HG03108 (cell line): ENCODE data around the gene TSC22D4.
"Not testable (repeated sequence)": the region's sequence is repeated elsewhere in the genome, so short reads cannot be mapped to it uniquely, and the experiment has no call there.

Experiments
- ATAC-seq: cut with Tn5 transposase; IDR thresholded peaks from one replicate; pipeline ENCODE4 v1.9.1; 2021; ENCODE audit warnings: moderate library complexity; ENCODE audit not compliant: unreplicated experiment

Gene TSC22D4

DNA sequence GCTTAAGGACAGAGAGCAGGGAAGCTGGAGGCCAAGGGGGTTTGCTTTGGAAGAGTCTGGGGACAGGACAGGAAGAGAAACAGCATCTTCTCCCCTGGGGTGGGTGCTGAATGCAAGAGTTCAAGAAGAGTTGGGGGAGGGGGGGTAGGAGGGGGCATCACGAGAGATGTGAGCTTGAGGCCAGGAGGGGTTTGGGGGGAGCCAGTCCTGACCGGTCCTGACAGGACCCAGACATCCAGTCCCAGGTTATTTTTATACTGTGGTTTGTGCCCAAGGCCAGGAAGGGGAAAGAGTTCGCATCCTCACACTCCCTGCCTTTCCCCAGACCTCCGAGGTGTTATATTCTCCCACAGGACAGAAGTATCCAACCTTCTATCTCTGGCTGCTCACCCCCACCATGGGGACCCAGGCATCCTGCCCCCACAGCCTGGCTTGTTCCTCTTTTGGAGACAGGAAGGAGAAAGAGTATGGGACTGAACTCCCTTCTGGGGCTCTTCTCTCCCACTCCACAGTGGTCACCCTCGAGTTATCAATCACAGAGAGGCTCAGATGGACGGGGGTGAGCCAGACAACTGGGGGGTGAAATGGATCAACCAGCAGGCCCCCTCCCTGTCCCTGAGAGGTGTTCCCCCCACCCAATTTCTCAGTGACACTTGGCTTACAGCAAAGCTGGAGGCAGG lies 2.8 kb downstream of the TSC22D4 start:
- no peak for ATAC-seq

GRCh38 chr7:100475549-100475948 lies 3.5 kb downstream of the TSC22D4 start:
- no peak for ATAC-seq

GRCh38 chr7:100472854-100473499 lies 6.0 kb downstream of the TSC22D4 start:
- no peak for ATAC-seq

DNA sequence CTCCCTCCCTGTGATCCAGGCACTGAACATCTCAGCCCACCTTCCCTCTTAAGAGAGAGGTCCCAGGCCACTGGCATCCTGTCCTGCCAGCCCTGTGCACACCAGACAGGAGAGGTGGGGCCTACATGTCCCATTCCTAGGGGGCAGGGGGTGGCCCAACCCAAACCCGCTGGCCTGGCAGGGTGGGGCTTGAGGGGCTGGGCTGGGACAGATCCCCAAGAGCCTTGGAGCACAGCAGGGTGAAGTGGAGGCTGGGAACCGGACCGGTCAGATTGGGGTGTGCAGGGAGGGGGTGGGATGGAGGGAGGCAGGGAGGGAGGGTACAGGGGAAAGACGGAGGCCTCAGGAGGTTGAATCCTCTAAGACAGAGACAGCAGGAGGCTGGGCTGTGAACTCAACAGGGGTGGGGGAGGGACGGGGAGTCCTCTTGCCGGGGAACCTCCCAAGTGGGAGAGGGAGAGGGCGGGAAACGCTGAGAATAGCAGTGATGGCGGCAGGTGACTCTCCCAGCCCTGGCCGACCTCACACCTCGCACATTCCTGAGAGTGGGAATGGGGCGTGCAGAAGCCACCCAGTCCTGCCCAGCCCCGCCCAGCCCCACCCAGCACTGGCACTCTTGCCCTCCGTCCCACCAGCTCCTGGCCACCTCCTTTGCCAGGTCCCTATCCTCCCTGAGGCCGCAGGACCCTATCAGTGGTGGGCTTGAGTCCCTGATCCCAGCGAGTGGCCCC lies 6.7 kb downstream of the TSC22D4 start:
- ATAC-seq = no peak

DNA sequence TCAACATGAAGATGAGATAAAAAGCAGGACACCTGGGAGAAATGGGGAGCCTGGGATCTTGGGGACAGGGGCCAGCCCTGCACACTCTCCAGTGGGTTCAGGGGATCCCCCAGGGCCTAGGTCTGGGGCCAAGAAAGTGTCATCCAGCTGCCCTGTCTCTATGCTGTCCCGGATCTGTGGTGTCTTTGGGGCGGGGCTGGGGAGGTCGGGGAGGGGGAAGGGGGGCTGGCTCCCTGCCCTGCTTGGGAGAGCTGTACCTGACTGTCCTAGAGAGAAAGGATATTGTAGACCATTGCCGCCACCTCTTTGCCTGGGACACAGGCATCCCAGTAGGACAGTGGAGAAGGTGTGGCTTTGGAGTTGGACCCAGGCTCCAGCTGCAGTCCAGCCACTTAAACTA lies 8.0 kb downstream of the TSC22D4 start:
- ATAC-seq = no peak

DNA sequence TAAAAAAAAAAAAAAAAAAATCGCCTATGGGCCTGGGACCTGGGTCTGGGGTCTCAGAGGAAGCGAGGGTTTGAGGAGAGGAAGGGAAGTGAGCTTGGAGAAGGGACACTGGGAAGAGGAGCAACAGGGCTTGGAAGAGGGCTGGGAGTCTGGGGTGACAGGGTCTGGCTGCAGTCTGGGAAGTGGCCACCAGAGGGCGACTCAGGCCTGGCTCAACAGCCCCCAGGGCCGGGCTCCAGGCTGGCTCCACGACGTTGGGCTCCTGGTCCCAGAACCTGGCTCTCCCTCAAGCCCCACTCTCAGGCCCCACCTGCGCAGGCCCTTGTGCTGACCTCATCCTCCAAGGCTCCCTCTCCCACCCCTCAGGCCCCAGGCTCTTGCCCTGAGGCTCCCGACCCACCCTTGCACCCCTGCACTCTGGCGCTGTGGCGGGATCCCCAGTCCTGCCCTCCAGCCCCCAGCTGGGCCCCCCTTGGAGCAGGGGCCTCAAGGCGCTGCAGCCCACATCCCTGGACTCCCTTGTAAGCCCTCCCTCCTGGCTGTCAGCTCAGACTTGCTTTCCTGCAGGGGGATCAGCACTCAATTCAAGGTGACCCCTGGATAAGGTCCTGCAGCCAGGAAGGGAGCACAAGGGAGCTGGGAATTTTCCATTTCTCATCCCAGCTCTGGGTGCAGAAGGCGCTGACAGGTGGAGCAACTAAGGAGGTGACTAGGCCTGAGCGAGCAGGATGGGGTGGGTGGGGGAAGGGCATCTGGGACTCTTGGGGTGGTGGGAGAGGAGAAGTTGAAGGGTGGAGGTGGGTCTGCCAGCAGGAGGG lies 9.6 kb downstream of the TSC22D4 start:
- ATAC-seq = no peak

DNA sequence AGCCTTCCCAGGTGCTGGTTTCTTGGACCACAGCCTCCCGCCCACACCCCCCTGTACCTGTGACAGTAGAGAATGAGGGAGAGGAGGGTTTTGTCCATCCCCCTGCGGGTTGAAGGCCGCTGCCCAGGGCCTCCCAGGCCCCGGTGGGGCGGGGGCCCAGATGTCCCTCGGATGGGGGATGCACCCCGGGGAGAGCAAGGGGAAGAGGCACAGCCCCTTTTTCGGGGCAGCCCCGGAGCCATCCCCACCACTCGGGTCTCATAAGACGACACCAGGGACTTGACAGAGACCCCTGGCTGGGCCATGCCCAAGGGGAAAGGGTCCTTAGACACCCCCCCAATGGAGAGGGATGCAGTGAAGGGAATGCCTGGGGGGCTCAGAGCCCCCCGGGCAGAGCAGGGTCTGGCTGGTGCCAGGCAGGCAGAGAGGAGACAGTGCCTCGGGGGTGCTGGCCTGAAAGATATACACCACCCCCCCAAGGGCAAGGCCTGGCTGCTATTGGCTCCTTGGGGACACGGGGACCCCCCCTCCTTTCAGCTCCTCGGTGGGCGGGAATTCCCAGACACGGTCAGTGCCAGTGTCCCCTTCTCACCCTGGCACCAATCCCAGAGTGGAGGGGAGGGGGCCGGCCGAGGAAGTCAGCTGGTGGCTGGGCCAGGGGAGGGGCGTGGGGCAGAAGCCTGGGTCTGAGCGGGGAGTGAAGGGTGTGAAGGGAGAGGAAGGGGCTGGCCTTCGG lies 11.2 kb downstream of the TSC22D4 start:
- no peak for ATAC-seq

DNA sequence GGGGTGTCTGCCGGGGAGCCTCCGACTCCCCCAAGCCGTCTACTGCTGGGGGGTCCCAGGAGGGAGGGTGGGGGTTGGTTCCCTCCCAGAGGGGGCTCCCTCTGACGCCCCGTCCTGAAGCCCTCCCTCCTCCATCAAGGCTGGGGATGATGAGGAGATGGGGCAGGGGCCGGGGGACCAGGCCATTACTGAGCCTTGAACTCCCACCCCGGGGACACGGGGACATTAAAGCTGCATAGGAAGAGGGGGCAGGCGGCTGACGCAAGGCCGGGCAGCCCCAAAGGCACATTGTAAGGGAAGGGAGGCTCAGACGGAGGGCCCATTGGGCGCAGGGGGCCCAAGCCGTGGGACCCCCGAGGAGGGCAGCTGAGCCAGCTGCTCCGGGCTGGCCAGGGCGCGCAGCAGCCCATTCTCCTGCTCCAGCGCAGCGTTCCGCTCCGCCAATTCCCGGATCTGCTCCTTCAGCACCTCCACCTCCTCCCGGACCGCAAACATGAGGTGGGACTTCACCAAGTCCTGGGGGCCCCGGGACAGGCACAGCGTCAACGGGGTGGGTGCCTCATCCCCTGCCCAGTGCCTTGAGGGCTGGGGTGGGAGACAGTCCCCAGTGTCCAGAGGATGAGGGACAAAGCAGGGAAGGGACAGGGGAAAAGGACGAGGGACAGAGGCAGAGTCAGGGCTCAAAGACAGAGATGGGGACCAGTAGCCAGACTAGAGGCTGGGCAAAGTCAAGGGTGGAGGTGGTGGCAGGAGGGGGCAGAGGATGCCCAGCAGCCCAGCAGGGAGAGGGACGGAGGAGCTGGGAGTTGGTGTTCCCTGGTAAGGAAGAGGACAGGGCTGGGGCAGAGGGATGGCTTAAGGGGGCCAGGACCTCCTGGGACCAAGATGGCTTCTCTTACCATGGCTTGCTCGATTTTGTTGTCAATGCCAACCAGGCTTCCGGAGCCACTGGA lies 12.1 kb downstream of the TSC22D4 start:
- ATAC-seq = no peak

DNA sequence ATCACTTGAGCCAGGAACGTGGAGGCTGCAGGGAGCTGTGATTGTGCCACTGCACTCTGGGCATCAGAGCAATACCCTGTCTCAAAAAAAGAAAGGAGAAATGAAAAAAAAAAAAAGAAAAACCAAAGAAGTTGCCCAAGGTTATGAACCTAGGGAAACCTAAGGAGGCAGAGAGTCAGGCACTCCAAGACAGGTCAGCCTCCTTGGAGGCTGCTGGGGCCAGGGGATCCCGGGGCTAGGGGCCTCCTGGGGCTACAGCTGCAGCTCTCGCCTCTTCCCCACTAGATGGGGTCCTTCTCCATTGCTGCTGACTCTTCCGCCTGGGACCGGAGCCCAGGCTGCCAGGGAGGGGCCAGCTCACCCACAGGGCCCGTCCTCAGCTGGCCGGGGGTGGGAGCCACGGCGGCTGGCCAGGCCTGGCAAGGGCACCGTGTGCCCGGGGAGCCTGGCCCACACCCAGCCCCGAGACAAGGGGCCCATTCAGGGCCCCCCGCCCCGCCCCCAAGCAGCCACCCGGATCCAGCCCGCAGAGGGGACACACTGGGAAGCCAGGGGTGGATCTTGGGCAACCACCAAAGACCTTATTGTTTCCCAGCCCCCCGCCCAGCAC lies 13.2 kb downstream of the TSC22D4 start:
- ATAC-seq = no peak

- ATAC-seq = no peak
These were observed 13.7 kb downstream of the TSC22D4 start for GRCh38 chr7:100465299-100465698.

DNA sequence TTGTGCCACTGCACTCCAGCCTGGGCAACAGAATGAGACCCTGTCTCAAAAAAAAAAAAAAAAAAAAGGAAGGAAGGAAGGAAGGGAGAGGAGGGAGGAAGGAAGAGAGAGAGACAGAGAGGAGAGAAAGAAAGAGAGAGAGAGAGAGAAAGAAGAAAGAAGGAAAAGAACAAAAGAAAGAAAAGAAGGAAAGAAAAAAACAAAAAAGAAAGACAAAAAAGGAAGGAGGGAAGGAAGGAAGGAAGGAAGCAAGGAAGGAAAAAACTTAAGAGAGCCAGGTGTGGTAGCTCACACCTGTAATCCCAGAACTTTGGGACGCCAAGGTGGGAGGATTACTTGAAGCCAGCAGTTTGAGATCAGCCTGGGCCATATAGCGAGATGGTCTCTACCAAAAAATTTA lies 14.2 kb downstream of the TSC22D4 start:
- no peak for ATAC-seq

- no peak for ATAC-seq
These were observed 14.8 kb downstream of the TSC22D4 start, which contains the start of gene SPACDR for GRCh38 chr7:100464210-100464660. TSS of gene SPACDR (minus strand) at chr7:100464260. CDS start at chr7:100464025, 235 bp downstream.

- ATAC-seq = no peak
These were observed 22.0 kb downstream of the TSC22D4 start for GRCh38 chr7:100457033-100457432.

DNA sequence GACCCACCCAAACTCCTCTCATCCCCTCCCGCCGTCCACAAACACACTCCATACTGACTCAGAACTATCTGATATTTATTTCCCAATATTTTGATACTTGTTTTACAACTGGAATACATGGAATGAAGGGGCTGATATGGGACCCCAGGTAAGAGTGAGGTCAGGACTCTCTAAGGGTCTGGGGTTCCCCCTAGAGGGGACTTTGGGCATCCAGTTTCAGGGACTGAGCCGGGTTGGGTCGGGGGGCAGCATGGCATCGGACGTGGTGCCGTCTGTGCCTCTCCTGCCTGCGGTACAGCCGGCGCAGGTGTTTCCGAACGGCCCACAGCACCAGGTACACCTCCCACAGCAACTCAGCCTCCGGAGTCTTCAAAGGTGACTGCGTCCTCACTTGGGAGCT lies 22.5 kb downstream of the TSC22D4 start:
- no peak for ATAC-seq

- ATAC-seq = no peak
These were observed 23.8 kb downstream of the TSC22D4 start for GRCh38 chr7:100455206-100455605.

GRCh38 chr7:100453854-100454253 lies 25.2 kb downstream of the TSC22D4 start:
- ATAC-seq = not testable (repeated sequence)

GRCh38 chr7:100452513-100452912 lies 26.5 kb downstream of the TSC22D4 start:
- no peak for ATAC-seq

DNA sequence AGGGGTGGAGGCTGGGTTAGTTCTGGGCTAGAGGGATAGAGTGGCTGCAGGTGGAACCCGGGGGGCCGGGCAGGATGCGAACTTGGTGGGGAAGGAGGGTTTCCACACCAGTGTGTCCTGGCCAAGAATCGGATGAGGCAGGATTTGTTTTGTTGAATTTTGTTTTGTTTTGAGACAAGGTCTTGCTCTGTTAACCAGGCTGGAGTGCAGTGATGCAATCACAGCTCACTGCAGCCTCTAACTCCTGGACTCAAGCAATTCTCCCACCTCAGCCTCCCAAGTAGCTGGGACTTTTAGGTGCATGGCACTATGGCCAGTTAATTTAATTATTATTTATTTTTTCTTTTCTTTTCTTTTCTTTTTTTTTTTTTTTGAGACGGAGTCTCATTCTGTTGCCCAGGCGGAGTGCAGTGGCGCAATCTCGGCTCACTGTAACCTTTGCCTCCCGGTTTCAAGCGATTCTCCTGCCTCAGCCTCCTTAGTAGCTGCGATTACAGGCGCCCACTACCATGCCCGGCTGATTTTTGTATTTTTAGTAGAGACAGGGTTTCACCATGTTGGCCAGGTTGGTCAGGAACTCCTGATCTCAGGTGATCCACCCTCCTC lies 29.7 kb downstream of the TSC22D4 start:
- ATAC-seq = no peak
